ENCODE results near the gene ZNF385B.

ZNF385B gene

GRCh38 chr2:179876266-179876665, 14.9 kb upstream of the ZNF385B start:
- no peak for TF ChIP-seq ZNF274 (IDR thresholded peaks at IDR 0.05; ENCODE audit: low read depth, low read length)
- H3K4me3 ChIP-seq (ENCODE audit: low read length): no peak overlapping the region

- no peak overlapping the region for H3K4me3 ChIP-seq (ENCODE audit: low read length)
- TF ChIP-seq ZNF274 (IDR thresholded peaks at IDR 0.05; ENCODE audit: low read depth, low read length): no peak
Measured at GRCh38 chr2:179875864-179876263, 14.5 kb upstream of the ZNF385B start.

- TF ChIP-seq ZNF274 (IDR thresholded peaks at IDR 0.05; ENCODE audit: low read depth, low read length): no peak
- no peak overlapping the region for H3K4me3 ChIP-seq (ENCODE audit: low read length)
Measured at GRCh38 chr2:179862898-179863458, 1.6 kb upstream of the ZNF385B start.

GRCh38 chr2:179861027-179861415, 391 bp downstream of the ZNF385B start:
- TF ChIP-seq ZNF274 (IDR thresholded peaks at IDR 0.05; ENCODE audit: low read depth, low read length): no peak
- peak overlapping the region; percentile 22; the same call in 1 of the 2 replicates for H3K4me3 ChIP-seq (ENCODE audit: low read length)

GRCh38 chr2:179860255-179861026, 971 bp downstream of the ZNF385B start:
- no peak for TF ChIP-seq ZNF274 (IDR thresholded peaks at IDR 0.05; ENCODE audit: low read depth, low read length)
- H3K4me3 ChIP-seq (ENCODE audit: low read length): peak overlapping the region; percentile 22; the same call in 1 of the 2 replicates

GRCh38 chr2:179859523-179859922, 1.9 kb downstream of the ZNF385B start:
- H3K4me3 ChIP-seq (ENCODE audit: low read length): no peak overlapping the region
- no peak for TF ChIP-seq ZNF274 (IDR thresholded peaks at IDR 0.05; ENCODE audit: low read depth, low read length)

GRCh38 chr2:179857236-179857635, 4.2 kb downstream of the ZNF385B start:
- no peak for TF ChIP-seq ZNF274 (IDR thresholded peaks at IDR 0.05; ENCODE audit: low read depth, low read length)
- H3K4me3 ChIP-seq (ENCODE audit: low read length): no peak overlapping the region

GRCh38 chr2:179856205-179856604, 5.2 kb downstream of the ZNF385B start:
- no peak overlapping the region for H3K4me3 ChIP-seq (ENCODE audit: low read length)
- no peak for TF ChIP-seq ZNF274 (IDR thresholded peaks at IDR 0.05; ENCODE audit: low read depth, low read length)

- TF ChIP-seq ZNF274 (IDR thresholded peaks at IDR 0.05; ENCODE audit: low read depth, low read length): no peak
- H3K4me3 ChIP-seq (ENCODE audit: low read length): no peak overlapping the region
Measured at GRCh38 chr2:179855673-179856072, 5.7 kb downstream of the ZNF385B start.

- no peak overlapping the region for H3K4me3 ChIP-seq (ENCODE audit: low read length)
- no peak for TF ChIP-seq ZNF274 (IDR thresholded peaks at IDR 0.05; ENCODE audit: low read depth, low read length)
Measured at GRCh38 chr2:179854891-179855290, 6.5 kb downstream of the ZNF385B start.

- no peak for TF ChIP-seq ZNF274 (IDR thresholded peaks at IDR 0.05; ENCODE audit: low read depth, low read length)
- no peak overlapping the region for H3K4me3 ChIP-seq (ENCODE audit: low read length)
Measured at GRCh38 chr2:179853108-179853507, 8.3 kb downstream of the ZNF385B start.

- no peak for TF ChIP-seq ZNF274 (IDR thresholded peaks at IDR 0.05; ENCODE audit: low read depth, low read length)
- no peak overlapping the region for H3K4me3 ChIP-seq (ENCODE audit: low read length)
Measured at GRCh38 chr2:179850188-179850587, 11.2 kb downstream of the ZNF385B start.

- TF ChIP-seq ZNF274 (IDR thresholded peaks at IDR 0.05; ENCODE audit: low read depth, low read length): no peak
- H3K4me3 ChIP-seq (ENCODE audit: low read length): no peak overlapping the region
Measured at GRCh38 chr2:179849719-179850118, 11.7 kb downstream of the ZNF385B start.

GRCh38 chr2:179843541-179843940, 17.9 kb downstream of the ZNF385B start:
- no peak for TF ChIP-seq ZNF274 (IDR thresholded peaks at IDR 0.05; ENCODE audit: low read depth, low read length)

GRCh38 chr2:179842498-179843153, 18.8 kb downstream of the ZNF385B start:
- H3K4me3 ChIP-seq (ENCODE audit: low read length): no peak overlapping the region
- no peak for TF ChIP-seq ZNF274 (IDR thresholded peaks at IDR 0.05; ENCODE audit: low read depth, low read length)

More at GRCh38 chr2:179843541-179843940, 17.9 kb downstream of the ZNF385B start:
- H3K4me3 ChIP-seq (ENCODE audit: low read length): no peak overlapping the region

Measured in GM08714 (cell line).